Measurements from ENCODE around the gene PLEKHD1. TPM values are rescaled to one million over a fixed set of nuclear protein-coding genes. Genes with fewer than 3 reads are reported as not detected.

The PLEKHD1 gene
- total and polyA plus RNA-seq, 2 of the 8 experiments (the other 6 are each of a cell fraction or from before 2014, with no cell fraction given) = 0.24 to 0.48 TPM

DNA sequence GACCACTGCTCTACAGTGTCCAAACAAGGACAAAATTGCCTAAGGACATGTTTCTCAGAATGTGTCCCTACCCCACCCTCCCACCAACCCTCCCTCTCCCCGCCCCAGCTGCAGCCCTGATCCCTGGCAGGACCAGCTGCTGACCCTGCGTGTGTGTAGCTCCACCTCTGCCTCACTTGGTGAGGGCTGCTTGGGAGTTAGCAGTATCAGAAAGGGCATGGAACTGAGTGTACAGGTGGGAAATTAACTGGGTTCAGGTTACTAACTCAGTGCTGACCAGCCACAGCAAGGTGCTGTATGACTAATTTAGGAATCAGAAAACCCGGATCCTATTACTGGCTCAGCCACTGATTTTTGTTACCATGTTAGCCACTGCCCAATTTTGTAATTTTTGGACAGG lies 11.3 kb upstream of the PLEKHD1 start:
- Histone ChIP-seq H2BK12ac (ENCODE audit: low read depth, low read length) (no peak overlapping the region), H3K27ac (ENCODE audit: low read depth, low read length) (no peak overlapping the region), H3K4me2 (ENCODE audit: insufficient read depth in 1 of 2, low read depth in 2 of 2, low read length in 2 of 2) (no peak overlapping the region; a peak in 1 of 4 replicates), H3K9me3 (ENCODE audit: insufficient read depth in 2 of 2, low read depth in 1 of 2, low read length in 1 of 2) (no peaks in the 10 kb centered on the region), H3K14ac (ENCODE audit: insufficient read length) (no peak overlapping the region), H2BK120ac (replicated peaks; ENCODE audit: low read depth, low read length) (no peak overlapping the region), H3K23me2 (ENCODE audit: low read depth, low read length) (no peaks in the 10 kb centered on the region), H3K79me1 (ENCODE audit: low read depth, low read length) (no peaks in the 10 kb centered on the region), H4K20me1 (replicated peaks in 1 of 2; ENCODE audit: control insufficient read depth in 1 of 2, insufficient read depth in 2 of 2, low read length in 2 of 2) (no peaks in the 10 kb centered on the region), H3K9ac (replicated peaks in 1 of 4; ENCODE audit: extremely low read depth in 1 of 4, low read depth in 3 of 4, low read length in 3 of 4) (no peak overlapping the region), H3K36me3 (ENCODE audit: control insufficient read depth in 2 of 4, insufficient read depth in 4 of 4, low read length in 3 of 4) (no peaks in the 10 kb centered on the region), H2BK20ac (ENCODE audit: low read length) (no peak overlapping the region), H3K4me1 (replicated peaks in 1 of 4; ENCODE audit: control insufficient read depth in 3 of 4, insufficient read depth in 4 of 4, low read length in 3 of 4) (no peaks in the 10 kb centered on the region), H4K8ac (ENCODE audit: extremely low read depth, insufficient read depth, low read length) (no peak overlapping the region), H2AK5ac (ENCODE audit: low read depth, low read length) (no peak overlapping the region), H3K18ac (ENCODE audit: extremely low read depth, low read length) (no peak overlapping the region), H2BK5ac (ENCODE audit: low read depth, low read length) (no peak overlapping the region), H2AFZ (ENCODE audit: low read length) (no peak overlapping the region), H4K91ac (replicated peaks; ENCODE audit: insufficient read length, low read length) (no peak overlapping the region), H3K79me2 (ENCODE audit: control insufficient read depth in 1 of 2, insufficient read depth in 2 of 2, low read length in 2 of 2) (no peaks in the 10 kb centered on the region), H3K27me3 (replicated peaks in 1 of 4; ENCODE audit: control insufficient read depth in 3 of 4, extremely low read depth in 1 of 4, insufficient read depth in 3 of 4, low read length in 3 of 4) (no peaks in the 10 kb centered on the region), H3K56ac (replicated peaks; ENCODE audit: insufficient read length, low read depth, low read length) (no peak overlapping the region), H3K4me3 (ENCODE audit: extremely low read depth in 1 of 4, insufficient read depth in 2 of 4, low read depth in 3 of 4, low read length in 4 of 4) (no peak overlapping the region), H2BK15ac (ENCODE audit: low read length) (no peak overlapping the region), H4K5ac (ENCODE audit: insufficient read length, low read depth, low read length) (no peak overlapping the region), H3K23ac (ENCODE audit: insufficient read length) (no peak overlapping the region), H3K4ac (replicated peaks; ENCODE audit: insufficient read length, low read depth, low read length) (no peak overlapping the region)
- 66% methylated on average over 3 of the region's 3 CpGs; no CpG with 5 or more reads in 1 of the 2 experiments for WGBS, 2 experiments (ENCODE audit: extremely low coverage in 1 of 2, insufficient coverage in 1 of 2, insufficient read length in 1 of 2, insufficient replicate concordance in 2 of 2, low coverage in 1 of 2, low lambda C conversion rate in 2 of 2, missing lambda C conversion rate in 1 of 2)
- FAIRE-seq = no peak
- no peak for DNase-seq (ENCODE audit: low read depth in 1 of 2, low spot score in 2 of 2)
- ChIA-PET CTCF (ENCODE audit: partially characterized antibody) (interaction anchor here (2.4 to 3.0 kb wide), 2 partner anchors 9 to 26 kb away, joined by 12 to 24 read pairs; no protein-coding TSS in a partner anchor), POLR2A (ENCODE audit: partially characterized antibody) (no interaction called here)
- TF ChIP-seq CBX5 (IDR thresholded peaks at IDR 0.05; ENCODE audit: low read depth, low read length) (no peak), SP4 (IDR thresholded peaks at IDR 0.05; ENCODE audit: low read length) (no peak)
